Measurements from ENCODE around the gene CTIF.

DNA sequence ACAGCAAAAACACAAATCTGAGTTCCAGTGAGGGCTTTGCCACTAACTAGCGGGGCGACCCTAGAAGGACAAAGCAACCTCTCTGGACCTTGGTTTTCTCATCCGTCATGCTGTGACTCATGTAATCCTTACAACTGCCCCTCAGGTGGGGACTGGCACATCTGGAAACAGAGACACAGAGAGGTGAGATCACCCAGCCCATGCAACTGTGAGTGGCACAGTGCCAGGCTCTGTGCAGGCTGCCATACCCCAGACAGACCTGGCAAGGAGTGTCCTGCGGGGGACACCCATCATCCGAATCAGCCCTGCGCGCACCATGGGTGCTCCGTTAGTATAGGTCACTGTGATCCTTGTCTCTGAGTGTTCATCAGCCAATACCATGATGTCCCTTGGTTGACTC lies 213.6 kb downstream of the CTIF start:
- TF ChIP-seq EGR1 (IDR thresholded peaks at IDR 0.05) (no peak), CEBPB (IDR thresholded peaks at IDR 0.05) (no peak), YY1 (IDR thresholded peaks at IDR 0.05; ENCODE audit: low read depth) (no peak), EP300 (IDR thresholded peaks at IDR 0.05; ENCODE audit: borderline replicate concordance) (no peak), TAF1 (IDR thresholded peaks at IDR 0.05; ENCODE audit: low read depth) (no peak), TEAD4 (IDR thresholded peaks at IDR 0.05) (no peak)
- TF ChIP-seq, protein P1, sequence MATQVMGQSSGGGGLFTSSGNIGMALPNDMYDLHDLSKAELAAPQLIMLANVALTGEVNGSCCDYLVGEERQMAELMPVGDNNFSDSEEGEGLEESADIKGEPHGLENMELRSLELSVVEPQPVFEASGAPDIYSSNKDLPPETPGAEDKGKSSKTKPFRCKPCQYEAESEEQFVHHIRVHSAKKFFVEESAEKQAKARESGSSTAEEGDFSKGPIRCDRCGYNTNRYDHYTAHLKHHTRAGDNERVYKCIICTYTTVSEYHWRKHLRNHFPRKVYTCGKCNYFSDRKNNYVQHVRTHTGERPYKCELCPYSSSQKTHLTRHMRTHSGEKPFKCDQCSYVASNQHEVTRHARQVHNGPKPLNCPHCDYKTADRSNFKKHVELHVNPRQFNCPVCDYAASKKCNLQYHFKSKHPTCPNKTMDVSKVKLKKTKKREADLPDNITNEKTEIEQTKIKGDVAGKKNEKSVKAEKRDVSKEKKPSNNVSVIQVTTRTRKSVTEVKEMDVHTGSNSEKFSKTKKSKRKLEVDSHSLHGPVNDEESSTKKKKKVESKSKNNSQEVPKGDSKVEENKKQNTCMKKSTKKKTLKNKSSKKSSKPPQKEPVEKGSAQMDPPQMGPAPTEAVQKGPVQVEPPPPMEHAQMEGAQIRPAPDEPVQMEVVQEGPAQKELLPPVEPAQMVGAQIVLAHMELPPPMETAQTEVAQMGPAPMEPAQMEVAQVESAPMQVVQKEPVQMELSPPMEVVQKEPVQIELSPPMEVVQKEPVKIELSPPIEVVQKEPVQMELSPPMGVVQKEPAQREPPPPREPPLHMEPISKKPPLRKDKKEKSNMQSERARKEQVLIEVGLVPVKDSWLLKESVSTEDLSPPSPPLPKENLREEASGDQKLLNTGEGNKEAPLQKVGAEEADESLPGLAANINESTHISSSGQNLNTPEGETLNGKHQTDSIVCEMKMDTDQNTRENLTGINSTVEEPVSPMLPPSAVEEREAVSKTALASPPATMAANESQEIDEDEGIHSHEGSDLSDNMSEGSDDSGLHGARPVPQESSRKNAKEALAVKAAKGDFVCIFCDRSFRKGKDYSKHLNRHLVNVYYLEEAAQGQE (IDR thresholded peaks at IDR 0.05; ENCODE audit: low read depth): no peak
